Right cardiac atrium (tissue), 5 donors: ENCODE results near the gene CCDC196. TPM values are rescaled to one million over a fixed set of nuclear protein-coding genes. Genes with fewer than 3 reads are reported as not detected.
"Not testable (repeated sequence)": the region's sequence is repeated elsewhere in the genome, so short reads cannot be mapped to it uniquely, and the experiment has no call there.

Source experiments
- ATAC-seq, 2 donors: fragments of 200-7000 bp; cut with Tn5 transposase; one replicate each; pipeline versions ENCODE4 v1.8.0 to v1.9.1; 2020; ENCODE audit warnings: moderate library complexity in 2 of 2, mild to moderate bottlenecking in 1 of 2
- DNase-seq, 3 donors: peaks; one replicate each; pipeline ENCODE4 v3.0.0-alpha.2; 2020
- H3K27ac ChIP-seq: one replicate; pipeline ENCODE4 v1.5.1; 2013; ENCODE audit warnings: mild to moderate bottlenecking, low read length, control low read depth, moderate library complexity
- H3K27me3 ChIP-seq: one replicate; pipeline ENCODE4 v1.6.1; 2013; ENCODE audit not compliant: control insufficient read depth, insufficient read depth
- H3K4me1 ChIP-seq: one replicate; pipeline ENCODE4 v1.6.1; 2013; ENCODE audit warnings: low read length; ENCODE audit not compliant: control insufficient read depth, insufficient read depth
- H3K4me3 ChIP-seq: one replicate; pipeline ENCODE4 v1.5.1; 2013; ENCODE audit warnings: low read length, control low read depth
- H3K9me3 ChIP-seq: one replicate; pipeline ENCODE4 v1.6.1; 2013; ENCODE audit warnings: low read length; ENCODE audit not compliant: control insufficient read depth
- WGBS: extraction: QIAGEN DNeasy Blood & Tissue Kit; methylation state at CpG from one replicate; pipeline ENCODE4 v1.1.7; 2013; 5-methylcytosine and 5-hydroxymethylcytosine counted together
- intact Hi-C, 4 donors: fragments of 100-400 bp; cut with DNase I; formaldehyde crosslinking; loops; one replicate each; pipeline versions ENCODE4 v1.11.0 to v1.14.0; 2022 to 2023
- polyA plus RNA-seq: library from polyadenylated mRNA; stranded (reverse); fragments of 200-250 nt; gene quantifications from one replicate; pipeline ENCODE4 v1.2.3, GENCODE V29; 2013
- total RNA-seq, 4 donors: library from RNA; stranded (reverse); fragmentation: NEBNext Ultra II Directional; extraction: Animal tissue kit (Norgen Biotek cat#: 25700); gene quantifications; one replicate each; pipeline ENCODE4 v1.2.1, GENCODE V29; 2021
- donor health status: healthy with polysubstance abuse.
- donor health status: DM: no; HTN: yes; CAD: no.
- donor health status: DM: no; HTN: no; CAD: no.
- donor health status: DM: no; HTN: yes; CAD: no; lungs with severe emphysema.
- donor health status: DM: yes; HTN: yes; CAD: no.

CCDC196 gene
- total and polyA plus RNA-seq, 5 donors: not detected

GRCh38 chr14:66496188-66496807, 10.1 kb downstream of the CCDC196 start:
- H3K4me1 ChIP-seq: no peaks in the 10 kb centered on the region
- no peaks in the 10 kb centered on the region for H3K9me3 ChIP-seq
- intact Hi-C loops: loop anchor here in 1 of 4 donors (10.0 kb wide), 1 partner anchor 649 kb away; no protein-coding TSS in a partner anchor
- H3K4me3 ChIP-seq: peak overlapping the region; percentile 7
- no peaks in the 10 kb centered on the region for H3K27me3 ChIP-seq
- peak; percentile 51 to 74 for ATAC-seq
- H3K27ac ChIP-seq: no peak overlapping the region
- no peak for DNase-seq
- WGBS: 44% methylated on average over 4 of the region's 4 CpGs

- H3K9me3 ChIP-seq: no peaks in the 10 kb centered on the region
- H3K27me3 ChIP-seq: no peaks in the 10 kb centered on the region
- no peak for DNase-seq
- 52% methylated on average over 2 of the region's 2 CpGs for WGBS
- no peak overlapping the region for H3K27ac ChIP-seq
- no peak overlapping the region for H3K4me3 ChIP-seq
- ATAC-seq: no peak
- no peaks in the 10 kb centered on the region for H3K4me1 ChIP-seq
- intact Hi-C loops: loop anchor here in 1 of 4 donors (10.0 kb wide), 1 partner anchor 648 kb away; no protein-coding TSS in a partner anchor
Observed at GRCh38 chr14:66496911-66497310, 10.7 kb downstream of the CCDC196 start.

DNA sequence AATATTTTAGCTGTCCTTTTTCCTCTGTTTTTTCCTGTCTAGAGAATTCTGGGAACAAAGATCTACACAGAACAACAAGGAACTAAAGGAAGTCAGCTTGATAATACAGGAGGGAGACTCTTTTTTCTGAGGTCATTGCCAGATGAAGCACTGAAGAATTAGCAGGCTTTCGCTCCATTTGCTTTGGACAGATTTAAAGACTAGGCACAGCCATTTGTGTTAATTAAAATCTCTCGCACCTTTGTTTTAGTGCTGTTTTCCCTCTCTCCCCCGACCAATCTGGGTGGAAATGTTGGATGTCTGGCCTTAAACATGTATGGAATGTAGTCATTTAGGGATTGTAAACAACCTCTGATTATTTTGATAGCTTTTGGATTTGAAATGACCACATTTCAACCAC, 12.1 kb downstream of the CCDC196 start:
- no peak overlapping the region for H3K27ac ChIP-seq
- intact Hi-C loops: loop anchor here in 1 of 4 donors (10.0 kb wide), 1 partner anchor 646 kb away; no protein-coding TSS in a partner anchor
- WGBS: 47% methylated on average over 3 of the region's 3 CpGs

GRCh38 chr14:66501592-66501991, 15.4 kb downstream of the CCDC196 start:
- intact Hi-C loops: no loop called here
- no peak overlapping the region for H3K27ac ChIP-seq
- no peaks in the 10 kb centered on the region for H3K9me3 ChIP-seq
- H3K27me3 ChIP-seq: no peaks in the 10 kb centered on the region
- H3K4me3 ChIP-seq: no peak overlapping the region
- DNase-seq (no peak), ATAC-seq (no peak)
- no peaks in the 10 kb centered on the region for H3K4me1 ChIP-seq
- 67% methylated on average over 4 of the region's 4 CpGs for WGBS

More for the DNA sequence above, 12.1 kb downstream of the CCDC196 start:
- no peaks in the 10 kb centered on the region for H3K27me3 ChIP-seq
- H3K4me3 ChIP-seq: no peak overlapping the region
- H3K4me1 ChIP-seq: no peaks in the 10 kb centered on the region
- no peaks in the 10 kb centered on the region for H3K9me3 ChIP-seq
- ATAC-seq: no peak
- DNase-seq: no peak

- H3K27me3 ChIP-seq, H3K27ac ChIP-seq, H3K9me3 ChIP-seq, DNase-seq, H3K4me1 ChIP-seq, intact Hi-C loops, H3K4me3 ChIP-seq, ATAC-seq: not testable (repeated sequence)
- WGBS: 89% methylated on average over 5 of the region's 5 CpGs
Observed at GRCh38 chr14:66502836-66503235, 16.7 kb downstream of the CCDC196 start.

- H3K27ac ChIP-seq: no peak overlapping the region
- ATAC-seq (no peak), DNase-seq (no peak)
- no peaks in the 10 kb centered on the region for H3K4me1 ChIP-seq
- intact Hi-C loops: no loop called here
- H3K9me3 ChIP-seq: no peaks in the 10 kb centered on the region
- H3K27me3 ChIP-seq: no peaks in the 10 kb centered on the region
- WGBS: 36% methylated on average over 1 of the region's 1 CpG
- no peak overlapping the region for H3K4me3 ChIP-seq
Observed at GRCh38 chr14:66503532-66503931, 17.4 kb downstream of the CCDC196 start.

DNA sequence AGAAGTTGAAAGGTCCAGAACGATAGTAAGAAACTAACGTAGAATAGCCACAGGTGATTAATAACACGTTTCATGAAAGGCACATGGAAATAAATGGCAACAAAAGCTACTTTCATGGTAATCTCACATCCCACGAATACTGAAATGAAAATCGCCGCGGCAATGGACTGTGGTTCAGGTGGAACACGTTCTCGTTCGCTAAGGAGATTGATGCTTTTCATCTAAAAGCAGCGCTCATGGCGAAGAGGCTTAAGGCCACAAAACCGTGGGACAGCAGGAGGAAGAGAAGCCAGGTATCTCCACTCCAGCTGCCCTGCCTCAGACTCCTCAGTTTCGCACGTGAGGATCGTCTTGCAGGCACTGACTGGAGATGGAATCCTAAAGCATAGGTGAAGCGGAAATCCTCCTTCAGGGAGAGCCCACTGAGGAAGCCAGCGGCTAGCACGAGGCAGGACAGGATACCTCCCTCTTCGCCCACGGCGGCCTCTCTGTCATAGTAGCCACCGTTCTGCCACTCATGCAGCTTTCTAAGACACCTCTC, 21.1 kb downstream of the CCDC196 start:
- H3K27ac ChIP-seq: peak overlapping the region; percentile 78
- intact Hi-C loops: no loop called here
- ATAC-seq (peak; percentile 23 to 55), DNase-seq (no peak)
- no peaks in the 10 kb centered on the region for H3K9me3 ChIP-seq
- H3K27me3 ChIP-seq: no peaks in the 10 kb centered on the region
- WGBS: 2% methylated on average over 23 of the region's 23 CpGs
- H3K4me1 ChIP-seq: no peaks in the 10 kb centered on the region
- peak overlapping the region; percentile 91 for H3K4me3 ChIP-seq

GRCh38 chr14:66507722-66508546, 21.8 kb downstream of the CCDC196 start, which contains the start of gene GPHN:
GPHN (plus strand) TSS chr14:66508147.
- peak; percentile 100 for ATAC-seq
- Histone ChIP-seq H3K9me3 (no peaks in the 10 kb centered on the region), H3K27me3 (no peaks in the 10 kb centered on the region), H3K27ac (peak within 1 kb of the TSS; percentile 78), H3K4me1 (no peaks in the 10 kb centered on the region), H3K4me3 (peak within 1 kb of the TSS; percentile 91)
- under 1% methylated on average over 91 of the region's 91 CpGs for WGBS
- intact Hi-C loops: no loop called here
- peak; percentile 98 for DNase-seq

- DNase-seq (no peak), ATAC-seq (no peak)
- H3K9me3 ChIP-seq: no peaks in the 10 kb centered on the region
- WGBS: 0% methylated on average over 19 of the region's 19 CpGs
- H3K4me1 ChIP-seq: no peaks in the 10 kb centered on the region
- intact Hi-C loops: no loop called here
- H3K4me3 ChIP-seq: peak overlapping the region; percentile 91
- no peaks in the 10 kb centered on the region for H3K27me3 ChIP-seq
- H3K27ac ChIP-seq: peak overlapping the region; percentile 78
Observed at GRCh38 chr14:66508547-66508845, 22.3 kb downstream of the CCDC196 start.

DNA sequence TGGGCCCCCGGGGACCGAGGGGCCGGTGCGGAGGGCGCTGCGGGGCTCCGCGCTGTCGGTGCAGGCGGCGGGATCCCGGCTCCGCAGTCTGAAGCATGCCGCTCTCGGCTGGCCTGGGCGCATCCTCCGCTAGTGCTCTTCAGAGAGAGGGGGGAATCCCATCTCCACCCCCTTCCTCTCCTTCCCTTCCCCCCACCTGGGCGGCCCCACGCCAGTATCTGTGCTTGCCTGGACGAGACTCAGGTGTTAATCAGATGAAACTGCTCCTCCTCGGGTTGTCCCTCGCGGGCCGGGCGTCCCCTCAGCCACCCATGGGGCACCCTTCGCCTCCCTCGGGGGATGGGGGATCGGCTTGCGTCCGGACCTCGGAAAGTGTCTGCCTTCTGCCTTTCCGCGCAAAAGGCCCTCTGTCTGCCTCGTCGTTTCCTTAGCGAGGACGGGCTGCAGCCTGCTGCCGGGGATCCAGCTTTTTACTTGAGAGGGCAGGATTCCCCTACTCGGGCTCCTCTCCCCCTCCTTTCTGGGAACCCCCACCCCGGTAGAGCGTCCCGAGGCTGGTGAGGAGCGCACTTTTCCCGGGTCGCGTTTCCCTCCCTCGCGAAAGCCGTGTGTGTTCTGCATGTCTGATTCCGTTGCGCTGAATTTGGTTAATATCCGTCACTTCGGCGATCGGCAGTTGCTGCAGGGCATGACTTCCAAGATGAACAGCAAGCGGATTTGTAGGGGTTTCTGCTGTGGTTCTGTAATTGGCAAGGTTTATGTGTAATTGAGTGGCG, 22.9 kb downstream of the CCDC196 start:
- under 1% methylated on average over 57 of the region's 57 CpGs for WGBS
- intact Hi-C loops: no loop called here
- Histone ChIP-seq H3K27me3 (no peaks in the 10 kb centered on the region), H3K4me1 (no peaks in the 10 kb centered on the region), H3K27ac (peak overlapping the region; percentile 78), H3K9me3 (no peaks in the 10 kb centered on the region), H3K4me3 (peak overlapping the region; percentile 91)
- ATAC-seq (peak; percentile 5 to 27), DNase-seq (peak; percentile 33 to 70 (median 68))
